Tibial nerve (tissue), 4 donors: ENCODE measurements around the gene TRPV4. TPM values are rescaled to one million over a fixed set of nuclear protein-coding genes. Genes with fewer than 3 reads are reported as not detected.

Source experiments
- DNase-seq, 2 donors: peaks; one replicate each; pipeline ENCODE4 v3.0.0-alpha.2; 2019; ENCODE audit warnings: low spot score in 2 of 2
- H3K27ac ChIP-seq, 4 donors: fragments of 200-600 bp; sonication (generic) in 3 of 4; one replicate each; pipeline ENCODE4 v1.5.1; 2017 to 2019; ENCODE audit warnings: mild to moderate bottlenecking in 1 of 4
- H3K27me3 ChIP-seq, 2 donors: fragments of 200-600 bp; sonication (generic) in 1 of 2; one replicate each; pipeline versions ENCODE4 v1.5.1 to v1.6.0; 2017 to 2019
- H3K36me3 ChIP-seq, 3 donors: fragments of 200-600 bp; sonication (generic); one replicate each; pipeline ENCODE4 v1.5.1; 2018 to 2019
- H3K4me1 ChIP-seq, 4 donors: fragments of 200-600 bp; sonication (generic) in 3 of 4; one replicate each; pipeline ENCODE4 v1.5.1; 2017 to 2019
- H3K4me3 ChIP-seq, 4 donors: fragments of 200-600 bp; sonication (generic) in 3 of 4; one replicate each; pipeline ENCODE4 v1.5.1; 2017 to 2019; ENCODE audit warnings: mild to moderate bottlenecking in 1 of 4, moderate library complexity in 1 of 4
- H3K9me3 ChIP-seq, 4 donors: fragments of 200-600 bp; sonication (generic) in 3 of 4; one replicate each; pipeline ENCODE4 v1.5.1; 2017 to 2019
- CTCF ChIP-seq, 5 experiments: fragments of 200-600 bp in 3 of 5; fragments of 450-650 bp in 2 of 5; sonication (generic) in 3 of 5; IDR thresholded peaks; one replicate each; pipeline ENCODE4 v1.5.1; 2016 to 2019; ENCODE audit warnings: antibody characterized with exemption in 5 of 5, mild to moderate bottlenecking in 3 of 5, moderate library complexity in 2 of 5
- EP300 ChIP-seq, 2 donors: sonication (generic); formaldehyde crosslinking; IDR thresholded peaks; one replicate each; pipeline ENCODE4 v1.6.1; 2017; ENCODE audit warnings: antibody characterized with exemption in 2 of 2, mild to moderate bottlenecking in 1 of 2
- POLR2A ChIP-seq, 2 donors: fragments of 450-650 bp; IDR thresholded peaks; one replicate each; pipeline ENCODE4 v1.6.1; 2017; ENCODE audit warnings: antibody characterized with exemption in 2 of 2, mild to moderate bottlenecking in 2 of 2, moderate library complexity in 2 of 2
- WGBS, 2 donors: methylation state at CpG; one replicate each; pipeline ENCODE4 v1.1.5; 2018; 5-methylcytosine and 5-hydroxymethylcytosine counted together
- total RNA-seq, 4 donors: library from RNA; depleted of rRNA; stranded (reverse); fragments of >200 nt; gene quantifications; one replicate each; pipeline ENCODE4 v1.1.0, GENCODE V29; 2016

TRPV4 gene
- total RNA-seq, 4 donors from 2014 or later = 0.42 to 3.0 (median 1.4) TPM

GRCh38 chr12:109783965-109784244, 49.3 kb downstream of the TRPV4 start:
- H3K36me3 ChIP-seq = peaks cover 0 to 12% (median 0%) of the 10 kb centered on the region in 3 donors
- no peak overlapping the region for H3K4me3 ChIP-seq
- 85 to 91% methylated on average over 8 of the region's 8 CpGs for WGBS, 2 donors
- no peak for DNase-seq
- peaks cover 0 to 10% (median 0%) of the 10 kb centered on the region in 4 donors for H3K9me3 ChIP-seq
- H3K27me3 ChIP-seq = no peaks in the 10 kb centered on the region
- no peaks in the 10 kb centered on the region for H3K4me1 ChIP-seq
- no peak overlapping the region for H3K27ac ChIP-seq
- TF ChIP-seq EP300 (IDR thresholded peaks at IDR 0.05) = no peak
- TF ChIP-seq POLR2A (IDR thresholded peaks at IDR 0.05) = no peak
- TF ChIP-seq CTCF (IDR thresholded peaks at IDR 0.05) = no peak

- Histone ChIP-seq H3K4me3 (no peak overlapping the region), H3K36me3 (peaks cover 0 to 12% (median 0%) of the 10 kb centered on the region in 3 donors), H3K27me3 (no peaks in the 10 kb centered on the region), H3K9me3 (peaks cover 0 to 16% (median 0%) of the 10 kb centered on the region in 4 donors), H3K4me1 (no peaks in the 10 kb centered on the region), H3K27ac (no peak overlapping the region)
- whole genome bisulfite sequencing, 2 donors = 79 to 86% methylated on average over 28 of the region's 28 CpGs
- no peak for DNase-seq
- TF ChIP-seq POLR2A (IDR thresholded peaks at IDR 0.05) = no peak
- TF ChIP-seq CTCF (IDR thresholded peaks at IDR 0.05) = no peak
- no peak for TF ChIP-seq EP300 (IDR thresholded peaks at IDR 0.05)
Observed at GRCh38 chr12:109783135-109783964, 49.8 kb downstream of the TRPV4 start.

GRCh38 chr12:109782326-109782703, 50.9 kb downstream of the TRPV4 start:
- Histone ChIP-seq H3K27me3 (no peaks in the 10 kb centered on the region), H3K4me1 (no peaks in the 10 kb centered on the region), H3K4me3 (no peak overlapping the region), H3K36me3 (peaks cover 0 to 6% (median 0%) of the 10 kb centered on the region in 3 donors), H3K9me3 (peaks cover 0 to 17% (median 0%) of the 10 kb centered on the region in 4 donors), H3K27ac (no peak overlapping the region)
- TF ChIP-seq CTCF (IDR thresholded peaks at IDR 0.05) = no peak
- TF ChIP-seq POLR2A (IDR thresholded peaks at IDR 0.05) = no peak
- no peak for TF ChIP-seq EP300 (IDR thresholded peaks at IDR 0.05)
- DNase-seq = no peak
- WGBS, 2 donors = 83 to 91% methylated on average over 9 of the region's 9 CpGs

DNA sequence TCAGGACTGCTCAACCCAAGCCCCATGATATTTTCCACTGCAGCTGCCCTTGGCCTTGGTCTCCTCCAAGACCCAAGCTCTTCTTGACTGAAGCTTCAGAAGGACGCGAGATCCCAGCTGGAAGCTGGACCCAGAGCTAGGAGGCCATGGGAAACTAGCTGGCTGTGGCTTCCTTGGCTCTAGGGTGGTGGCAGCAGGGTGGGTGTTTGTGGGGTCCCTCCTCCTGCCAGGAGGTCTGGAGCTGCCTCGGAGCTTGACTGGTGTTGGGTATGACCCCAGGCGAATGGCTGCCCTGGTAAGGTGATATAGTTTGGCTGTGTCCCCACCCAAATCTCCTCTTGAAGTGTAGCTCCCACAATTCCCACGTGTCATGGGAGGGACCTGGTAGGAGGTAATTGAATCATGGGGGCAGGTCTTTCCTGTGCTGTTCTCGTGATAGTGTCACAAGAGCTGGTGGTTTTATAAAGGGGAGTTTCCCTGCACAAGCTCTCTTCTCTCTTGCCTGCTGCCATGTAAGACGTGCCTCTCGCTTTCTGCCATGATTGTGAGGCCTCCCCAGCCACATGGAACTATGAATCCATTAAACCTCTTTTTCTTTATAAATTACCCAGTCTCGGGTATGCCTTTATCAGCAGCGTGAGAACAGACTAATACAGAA, 51.4 kb downstream of the TRPV4 start:
- TF ChIP-seq CTCF (IDR thresholded peaks at IDR 0.05) (no peak), EP300 (IDR thresholded peaks at IDR 0.05) (no peak), POLR2A (IDR thresholded peaks at IDR 0.05) (no peak)

GRCh38 chr12:109779382-109779781, 53.8 kb downstream of the TRPV4 start:
- Histone ChIP-seq H3K9me3 (peaks cover 0 to 17% (median 0%) of the 10 kb centered on the region in 4 donors), H3K27ac (no peak overlapping the region), H3K4me3 (no peak overlapping the region), H3K36me3 (no peaks in the 10 kb centered on the region), H3K27me3 (no peaks in the 10 kb centered on the region), H3K4me1 (peaks cover 0 to 3% (median 0%) of the 10 kb centered on the region in 4 donors)
- WGBS, 2 donors = 85 to 93% methylated on average over 6 of the region's 6 CpGs
- TF ChIP-seq POLR2A (IDR thresholded peaks at IDR 0.05) (no peak), CTCF (IDR thresholded peaks at IDR 0.05) (no peak), EP300 (IDR thresholded peaks at IDR 0.05) (no peak)
- DNase-seq = no peak

More for the DNA sequence above, 51.4 kb downstream of the TRPV4 start:
- 76 to 82% methylated on average over 8 to 10 of the region's 10 CpGs for WGBS, 2 donors
- Histone ChIP-seq H3K27ac (no peak overlapping the region), H3K4me1 (no peaks in the 10 kb centered on the region), H3K27me3 (no peaks in the 10 kb centered on the region), H3K4me3 (no peak overlapping the region), H3K36me3 (peaks cover 0 to 6% (median 0%) of the 10 kb centered on the region in 3 donors), H3K9me3 (peaks cover 0 to 17% (median 0%) of the 10 kb centered on the region in 4 donors)
- DNase-seq = no peak
